ENCODE data around the gene AIM2.

Gene AIM2

DNA sequence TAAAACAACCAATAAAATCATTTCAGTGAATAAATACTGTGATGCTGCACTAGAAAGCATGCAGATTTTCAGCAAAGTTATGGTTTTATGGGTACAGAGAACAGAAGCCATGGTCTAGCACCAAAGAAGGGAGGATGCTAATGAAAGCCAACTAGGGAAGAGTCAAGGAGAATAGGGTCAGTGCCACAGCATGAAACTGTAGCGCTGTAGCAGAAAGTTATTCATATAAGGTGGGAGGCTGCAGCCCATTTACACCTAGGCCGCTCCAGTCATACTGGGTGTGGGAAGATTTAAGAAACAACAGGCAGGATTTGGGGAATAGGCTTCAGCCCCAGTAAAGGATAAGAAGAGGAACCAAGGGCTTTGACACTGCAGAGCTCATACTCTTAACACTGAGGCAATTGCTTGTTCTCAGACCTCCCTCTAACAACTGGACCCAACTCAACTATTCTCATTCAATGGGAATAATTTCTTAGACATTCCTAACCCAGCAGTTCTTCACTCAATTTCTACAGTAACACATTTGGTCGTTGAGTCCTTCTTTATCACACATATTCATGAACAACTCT lies 62.5 kb downstream of the AIM2 start:
- no peak for DNase-seq

- peak; percentile 47 for DNase-seq
Measured at GRCh38 chr1:159012495-159012894, 64.1 kb downstream of the AIM2 start.

Measured in activated T-cell treated with anti-CD3 and anti-CD28 coated beads, Interleukin-2, amount 50 U/mL, for 1 hour (primary cell).